Measurements from ENCODE around the gene NCOA4.
"Not testable (repeated sequence)": the region's sequence is repeated elsewhere in the genome, so short reads cannot be mapped to it uniquely, and the experiment has no call there.

Gene NCOA4

DNA sequence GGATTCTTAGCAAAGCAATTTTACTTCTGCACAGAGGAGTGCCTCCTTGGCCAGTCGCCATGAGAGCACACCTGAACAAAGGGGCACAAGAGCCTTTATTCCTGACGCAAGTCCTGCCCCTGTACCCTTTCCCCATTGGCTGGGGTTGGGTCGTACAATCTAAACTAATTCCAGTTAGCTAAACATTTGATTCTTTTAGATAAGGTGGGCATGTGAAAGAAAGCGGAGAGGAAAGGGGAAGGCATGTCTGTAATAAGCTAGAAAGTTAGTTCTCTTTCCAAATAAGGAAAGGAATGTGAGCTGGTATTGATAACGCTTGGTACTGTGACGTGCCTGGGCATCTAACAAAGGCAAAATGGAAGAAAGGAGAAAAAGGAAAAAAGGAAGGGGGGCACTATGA lies 73.8 kb downstream of the NCOA4 start:
- POLR2A ChIA-PET; H3K4me3 ChIP-seq (ENCODE audit: low read depth, low read length); H3K9me3 ChIP-seq (ENCODE audit: control insufficient read depth, insufficient read depth, low read depth, low read length); H3K4me1 ChIP-seq (ENCODE audit: control insufficient read depth, insufficient read depth, low read length); H3K27ac ChIP-seq (ENCODE audit: extremely low read depth, low read depth, low read length); CTCF ChIA-PET: not testable (repeated sequence)
- H3K36me3 ChIP-seq (ENCODE audit: control insufficient read depth in 2 of 2, insufficient read depth in 1 of 2, low read length in 2 of 2) = peaks cover 0 to 13% of the 10 kb centered on the region in 2 experiments; a peak in 2 of 3 replicates
